ENCODE measurements around the gene RPA3. TPM values are rescaled to one million over a fixed set of nuclear protein-coding genes. Genes with fewer than 3 reads are reported as not detected.

RPA3 gene
- total RNA-seq, 1 experiment from 2014 or later, result 108 TPM

- Histone ChIP-seq H2AK5ac (ENCODE audit: insufficient read length, low read length) (no peak within 1 kb of the TSS), H4K5ac (ENCODE audit: insufficient read length, low read depth, low read length) (peak within 1 kb of the TSS; percentile 41), H4K8ac (replicated peaks; ENCODE audit: insufficient read length, low read depth, low read length) (no peak within 1 kb of the TSS), H2BK120ac (ENCODE audit: low read depth, low read length, poor library complexity, severe bottlenecking) (no peak within 1 kb of the TSS), H3K79me2 (ENCODE audit: insufficient read depth, low read length) (no peaks in the 10 kb centered on the region; the same call in 1 of the 2 replicates), H4K20me1 (ENCODE audit: control insufficient read depth, insufficient read depth, insufficient read length) (no peaks in the 10 kb centered on the region), H2AFZ (ENCODE audit: low read length) (no peak within 1 kb of the TSS), H3K14ac (ENCODE audit: insufficient read depth, low read length) (peak within 1 kb of the TSS; percentile 89), H3K23me2 (ENCODE audit: insufficient read length, low read depth, low read length, poor library complexity, severe bottlenecking) (peaks cover 13% of the 10 kb centered on the region), H3K27ac (ENCODE audit: insufficient read length, low read depth, low read length) (peak within 1 kb of the TSS; percentile 22), H4K91ac (ENCODE audit: insufficient read length, low read depth, low read length) (no peak within 1 kb of the TSS), H3K56ac (ENCODE audit: insufficient read length, low read depth, low read length) (no peak within 1 kb of the TSS), H2BK20ac (ENCODE audit: low read depth, low read length, poor library complexity, severe bottlenecking) (no peak within 1 kb of the TSS), H3K79me1 (ENCODE audit: insufficient read depth, low read depth, low read length, poor library complexity, severe bottlenecking) (peaks cover 3% of the 10 kb centered on the region), H3K4ac (ENCODE audit: low read depth, low read length) (no peak within 1 kb of the TSS), H3K9me3 (ENCODE audit: control insufficient read depth, low read depth, low read length) (no peaks in the 10 kb centered on the region), H3K9ac (ENCODE audit: extremely low read depth, insufficient read length, low read length) (peak within 1 kb of the TSS; percentile 88), H3K18ac (ENCODE audit: insufficient read length, low read depth, low read length) (peak within 1 kb of the TSS; percentile 69), H3K27me3 (ENCODE audit: insufficient read depth, low read length) (no peaks in the 10 kb centered on the region), H3K23ac (ENCODE audit: insufficient read length, low read depth, low read length) (no peak within 1 kb of the TSS), H3T11ph (ENCODE audit: low read length) (no peak within 1 kb of the TSS), H2BK5ac (ENCODE audit: insufficient read length, low read length) (peak within 1 kb of the TSS; percentile 43), H3K4me1 (ENCODE audit: insufficient read depth, low read length) (peaks cover 2% of the 10 kb centered on the region; the same call in 1 of the 2 replicates), H2BK12ac (ENCODE audit: insufficient read length, low read depth, low read length) (no peak within 1 kb of the TSS), H2BK15ac (ENCODE audit: low read depth, low read length) (no peak within 1 kb of the TSS), H3K4me2 (ENCODE audit: insufficient read depth, insufficient read length, low read length) (peak within 1 kb of the TSS; percentile 81)
- peak; percentile 100 for DNase-seq
- peak within 1 kb of the TSS; percentile 96 to 99 for H3K4me3 Mint-ChIP-seq
- no peaks in the 10 kb centered on the region for H3K27me3 Mint-ChIP-seq (ENCODE audit: low read depth)
- H3K4me1 Mint-ChIP-seq, result peaks cover 20 to 27% of the 10 kb centered on the region in 2 experiments
- no peak for TF ChIP-seq CTCF (conservative IDR thresholded peaks at IDR 0.05)
- H3K36me3 Mint-ChIP-seq (ENCODE audit: insufficient read depth in 1 of 3, low read depth in 3 of 3), result peaks cover 3 to 21% (median 17%) of the 10 kb centered on the region in 3 experiments; a peak in 5 of 7 replicates
- no peaks in the 10 kb centered on the region; a peak in 1 of 5 replicates for H3K9me3 Mint-ChIP-seq
- peak within 1 kb of the TSS; percentile 99 for H3K27ac Mint-ChIP-seq
- WGBS (ENCODE audit: extremely low coverage, insufficient read length, low lambda C conversion rate), result no CpG with 5 or more reads among the region's 68 CpGs
These were observed 77.9 kb downstream of the RPA3 start, which contains the start of gene UMAD1 for GRCh38 chr7:7640221-7641128. Gene UMAD1 (plus strand): TSS chr7:7640752. CDS start chr7:7673372, 32,620 bp downstream.
